Heart right ventricle (tissue), 16 donors: ENCODE results near the gene XPO6. TPM values are rescaled to one million over a fixed set of nuclear protein-coding genes. Genes with fewer than 3 reads are reported as not detected.

ENCODE experiments used
- ATAC-seq, 8 donors: fragments of 200-7000 bp; cut with Tn5 transposase; one replicate each; pipeline ENCODE4 v1.9.1; 2020; ENCODE audit warnings: mild to moderate bottlenecking in 8 of 8, moderate library complexity in 8 of 8, moderate number of reproducible peaks in 1 of 8
- DNase-seq, 2 donors: peaks; one replicate each; pipeline ENCODE4 v3.0.0-alpha.2; 2020
- H3K27ac ChIP-seq, 10 donors: fragments of 200-600 bp; sonication (generic) in 2 of 10; one replicate each; pipeline versions ENCODE4 v1.5.0 to v1.8.0; 2020 to 2022; ENCODE audit warnings: mild to moderate bottlenecking in 3 of 10
- H3K27me3 ChIP-seq, 7 donors: fragments of 200-600 bp; one replicate each; pipeline ENCODE4 v1.8.0; 2021 to 2022; ENCODE audit warnings: mild to moderate bottlenecking in 2 of 7
- H3K36me3 ChIP-seq, 9 donors: fragments of 200-600 bp; sonication (generic) in 1 of 9; one replicate each; pipeline versions ENCODE4 v1.5.0 to v1.8.0; 2020 to 2022; ENCODE audit warnings: mild to moderate bottlenecking in 2 of 9
- H3K4me1 ChIP-seq, 9 donors: fragments of 200-600 bp; sonication (generic) in 1 of 9; one replicate each; pipeline versions ENCODE4 v1.5.0 to v1.8.0; 2020 to 2022; ENCODE audit warnings: mild to moderate bottlenecking in 4 of 9
- H3K4me3 ChIP-seq, 10 donors: fragments of 200-600 bp; sonication (generic) in 2 of 10; one replicate each; pipeline versions ENCODE4 v1.5.0 to v1.8.0; 2020 to 2022; ENCODE audit warnings: mild to moderate bottlenecking in 7 of 10, moderate library complexity in 2 of 10
- H3K9me3 ChIP-seq, 11 donors: fragments of 200-600 bp in 10 of 11; sonication (generic) in 2 of 11; one replicate each; pipeline versions ENCODE4 v1.5.0 to v1.8.0; 2013 to 2022; ENCODE audit warnings: mild to moderate bottlenecking in 2 of 11, control low read depth in 1 of 11, moderate library complexity in 1 of 11
- CTCF ChIP-seq, 9 donors: fragments of 200-600 bp; sonication (generic) in 2 of 9; IDR thresholded peaks; one replicate each; pipeline versions ENCODE4 v1.5.0 to v1.8.0; 2021 to 2022; ENCODE audit warnings: antibody characterized with exemption in 9 of 9, mild to moderate bottlenecking in 5 of 9, moderate library complexity in 1 of 9
- WGBS, 2 donors: extraction: QIAGEN DNeasy Blood & Tissue Kit; methylation state at CpG; one replicate each; pipeline ENCODE4 v1.1.7; 2013; ENCODE audit warnings: inconsistent platforms in 1 of 2; 5-methylcytosine and 5-hydroxymethylcytosine counted together
- intact Hi-C, 10 donors: fragments of 100-400 bp; cut with DNase I; formaldehyde crosslinking; loops; one replicate each; pipeline versions ENCODE4 v1.11.1 to v1.14.2; 2022
- polyA plus RNA-seq, 2 donors: library from polyadenylated mRNA; stranded (reverse); fragments of 200-250 nt; gene quantifications; one replicate each; pipeline ENCODE4 v1.2.3, GENCODE V29; 2013
- total RNA-seq, 10 donors: library from RNA; stranded (reverse); fragmentation: NEBNext Ultra II Directional in 3 of 10; extraction: Animal tissue kit (Norgen Biotek cat#: 25700) in 3 of 10; gene quantifications; one replicate each; pipeline versions ENCODE4 v1.2.1 to v1.2.4, GENCODE V29; 2021 to 2023
- donor health status: Arrhythmogenic right ventricular cardiomyopathy.
- donor health status: ischemic (EF 13 %, LVEDD 7.1; RV severe dilation, severe dysfunction).
- donor health status: healthy with polysubstance abuse.
- donor health status: DM: no; HTN: yes; CAD: no.
- donor health status: DM: no; HTN: no; CAD: no.
- donor health status: ischemic (EF 25% LVEDD 6.9; RV normal size, moderate dysfunction).
- donor health status: ischemic (EF 25% LVEDD 5.7; RV mildly dilated, moderate dysfunction).
- donor health status: healthy.
- donor health status: DM: yes; HTN: yes; CAD: no.
- donor health status: Ischemic cardiomyopathy.
- donor health status: ischemic (EF 35%, LVEDD 5.7; RV mildly dilated, moderate dysfunction).
- donor health status: nonischemic (EF 11% LVEDD 7.7; RV severe dilation, severe dysfunction).
- donor health status: DM: yes; HTN: yes; CAD: no.
- donor health status: PGD.
- donor health status: ischemic (EF 29% LVEDD 5.4; RV normal size, mild dysfunction).
- donor health status: nonischemic (EF 23%, LVEDD 6.1; RV moderate dilation, normal function).

Gene XPO6
- total and polyA plus RNA-seq, 12 donors = 22.1 to 41.8 (median 29.3) TPM

DNA sequence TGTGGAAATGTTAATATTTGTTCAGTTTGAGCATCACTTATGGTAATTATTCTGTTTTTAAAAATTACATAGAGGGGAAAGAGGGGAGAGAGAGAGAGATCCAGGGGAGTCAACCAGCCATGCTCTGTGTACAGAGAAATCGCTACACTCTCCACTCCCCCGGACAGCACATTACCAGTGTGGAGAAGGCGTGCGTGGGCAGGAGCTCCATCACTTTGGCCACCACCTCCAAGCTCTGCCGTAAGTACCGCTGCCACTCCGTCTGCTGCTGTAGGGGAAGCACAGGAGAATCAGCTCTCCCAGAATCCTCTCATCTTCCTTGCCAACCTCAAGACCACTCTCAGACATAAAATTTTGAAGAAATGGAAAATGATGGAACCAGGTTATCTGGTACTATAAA is 78.1 kb downstream of the XPO6 start:
- DNase-seq (no peak), ATAC-seq (no peak)
- H3K4me1 ChIP-seq = peaks cover 0 to 16% (median 0%) of the 10 kb centered on the region in 9 donors
- no peaks in the 10 kb centered on the region for H3K9me3 ChIP-seq
- H3K27me3 ChIP-seq = no peaks in the 10 kb centered on the region
- intact Hi-C loops = no loop called here
- no peak overlapping the region for H3K27ac ChIP-seq
- no peak overlapping the region for H3K4me3 ChIP-seq
- whole genome bisulfite sequencing, 2 donors = 91 to 92% methylated on average over 7 of the region's 7 CpGs
- TF ChIP-seq CTCF (IDR thresholded peaks at IDR 0.05) = no peak
- peaks cover 0 to 94% (median 47%) of the 10 kb centered on the region in 9 donors for H3K36me3 ChIP-seq

DNA sequence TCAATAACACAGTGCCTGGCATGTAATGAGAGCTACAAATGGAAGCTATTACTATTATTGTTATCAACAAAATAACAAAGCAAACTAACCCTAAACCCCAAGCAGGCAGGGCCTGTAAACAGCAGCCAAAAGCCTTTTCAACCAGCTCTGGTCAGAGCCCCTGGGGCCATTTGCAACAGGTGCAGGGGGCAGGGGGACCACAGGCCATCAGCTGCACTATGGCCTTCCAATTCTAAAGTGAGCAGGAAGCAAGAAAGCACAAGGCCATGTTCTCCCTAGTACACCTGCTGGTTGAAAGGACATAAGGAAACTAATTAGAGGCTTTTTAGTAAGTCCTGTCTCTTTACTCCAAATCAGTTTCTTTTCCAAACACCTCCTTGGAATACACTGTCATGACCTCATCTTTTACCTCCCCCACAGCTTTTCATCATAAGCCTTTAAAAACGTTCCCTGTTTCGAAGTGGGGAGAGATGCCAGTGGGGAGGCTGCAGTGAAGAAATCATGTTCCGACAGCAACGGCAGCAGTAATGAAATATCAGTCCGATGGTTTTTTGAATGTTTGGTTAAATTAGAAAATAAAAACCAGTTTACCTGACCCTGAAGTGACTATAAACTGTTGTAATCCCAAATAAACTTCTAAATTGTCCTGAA is 79.9 kb downstream of the XPO6 start:
- WGBS, 2 donors = 79 to 80% methylated on average over 5 of the region's 5 CpGs
- Histone ChIP-seq H3K27ac (peak overlapping the region in 1 of 10 donors; percentile 64), H3K36me3 (peaks cover 0 to 100% (median 54%) of the 10 kb centered on the region in 9 donors), H3K4me1 (peaks cover 0 to 5% (median 0%) of the 10 kb centered on the region in 9 donors), H3K9me3 (no peaks in the 10 kb centered on the region), H3K4me3 (no peak overlapping the region), H3K27me3 (no peaks in the 10 kb centered on the region)
- intact Hi-C loops = no loop called here
- no peak for TF ChIP-seq CTCF (IDR thresholded peaks at IDR 0.05)
- ATAC-seq (no peak), DNase-seq (no peak)

- ATAC-seq = peak in 2 of 8 donors; percentile 32 to 37
- peak overlapping the region in 3 of 10 donors; percentile 29 to 64 (median 40) for H3K27ac ChIP-seq
These were observed 80.6 kb downstream of the XPO6 start for GRCh38 chr16:28131181-28131580.

More at GRCh38 chr16:28131181-28131580, 80.6 kb downstream of the XPO6 start:
- H3K36me3 ChIP-seq = peaks cover 0 to 100% (median 58%) of the 10 kb centered on the region in 9 donors
- H3K9me3 ChIP-seq = no peaks in the 10 kb centered on the region
- H3K4me1 ChIP-seq = peaks cover 0 to 4% (median 0%) of the 10 kb centered on the region in 9 donors
- no peak for DNase-seq
- H3K4me3 ChIP-seq = no peak overlapping the region
- 86 to 87% methylated on average over 6 of the region's 6 CpGs for WGBS, 2 donors
- intact Hi-C loops = no loop called here
- no peak for TF ChIP-seq CTCF (IDR thresholded peaks at IDR 0.05)
- no peaks in the 10 kb centered on the region for H3K27me3 ChIP-seq
